Ecto neural progenitor cell (in vitro differentiated cells): ENCODE measurements around the gene CHP1.
"Not testable (repeated sequence)": the region's sequence is repeated elsewhere in the genome, so short reads cannot be mapped to it uniquely, and the experiment has no call there.

ENCODE experiments used
- DNase-seq: peaks from one replicate; pipeline ENCODE4 v3.0.0-alpha.2; 2018; ENCODE audit warnings: low spot score

Gene CHP1

GRCh38 chr15:41292521-41292920 is 61.5 kb downstream of the CHP1 start:
- no peak for DNase-seq

GRCh38 chr15:41301139-41301538 is 70.1 kb downstream of the CHP1 start:
- DNase-seq = not testable (repeated sequence)

GRCh38 chr15:41301587-41301986 is 70.5 kb downstream of the CHP1 start:
- no peak for DNase-seq

- DNase-seq = no peak
Measured at GRCh38 chr15:41304149-41304770, 73.2 kb downstream of the CHP1 start.

GRCh38 chr15:41307679-41308078 is 76.6 kb downstream of the CHP1 start:
- DNase-seq = no peak

- DNase-seq = no peak
Measured at GRCh38 chr15:41309226-41309905, 78.3 kb downstream of the CHP1 start.

GRCh38 chr15:41320805-41321330 is 89.8 kb downstream of the CHP1 start:
- DNase-seq = not testable (repeated sequence)

- no peak for DNase-seq
Measured at GRCh38 chr15:41323611-41324010, 92.5 kb downstream of the CHP1 start.

GRCh38 chr15:41331281-41331680 is 100.2 kb downstream of the CHP1 start:
- no peak for DNase-seq
